B cell (primary cell): Measurements from ENCODE around the gene DSG2. TPM values are rescaled to one million over a fixed set of nuclear protein-coding genes. Genes with fewer than 3 reads are reported as not detected.

Source experiments
- ATAC-seq: fragments of 200-7000 bp; cut with Tn5 transposase; one replicate; pipeline ENCODE4 v1.10.0; 2021; ENCODE audit warnings: low read depth, mild to moderate bottlenecking, moderate number of reproducible peaks, moderate library complexity
- CTCF ChIA-PET: fragments of 350-600 bp; sonication (Branson Sonifier 250); formaldehyde crosslinking; loops from one replicate; lab custom pipeline; 2021; ENCODE audit warnings: antibody characterized with exemption, inconsistent platforms; lab: Charles Lee
- POLR2A ChIA-PET: fragments of 350-600 bp; sonication (Branson Sonifier 250); formaldehyde crosslinking; loops from one replicate; lab custom pipeline; 2021; ENCODE audit warnings: antibody characterized with exemption; lab: Charles Lee
- DNase-seq: peaks from one replicate; pipeline ENCODE4 v3.0.0; 2013
- H2AFZ ChIP-seq: 2 replicates; pipeline ENCODE4 v1.6.1; 2012; ENCODE audit warnings: mild to moderate bottlenecking, low read depth, low read length; ENCODE audit not compliant: insufficient read depth, poor library complexity, severe bottlenecking
- H3K27ac ChIP-seq, 2 donors: 1 replicate in 1 of 2; 2 replicates in 1 of 2; pipeline ENCODE4 v1.5.1; 2012 to 2013; ENCODE audit warnings: low read length in 2 of 2, mild to moderate bottlenecking in 2 of 2, moderate library complexity in 1 of 2
- H3K27me3 ChIP-seq, 4 experiments: fragments of 200-600 bp in 1 of 4; sonication (generic) in 1 of 4; replicated peaks in 1 of 4; 1 replicate in 2 of 4; 2 replicates in 2 of 4; pipeline versions ENCODE4 v1.6.1 to v1.7.0; 2013 to 2016; ENCODE audit warnings: low read length in 3 of 4, mild to moderate bottlenecking in 2 of 4, mixed read lengths in 1 of 4, moderate library complexity in 1 of 4; ENCODE audit not compliant: insufficient read depth in 4 of 4, control insufficient read depth in 3 of 4; ENCODE audit errors: control extremely low read depth in 1 of 4
- H3K36me3 ChIP-seq, 2 experiments: replicated peaks in 1 of 2; 1 replicate in 1 of 2; 2 replicates in 1 of 2; pipeline versions ENCODE4 v1.6.1 to v1.7.1; 2013; ENCODE audit warnings: low read length in 1 of 2; ENCODE audit not compliant: insufficient read depth in 2 of 2, control insufficient read depth in 1 of 2; ENCODE audit errors: control extremely low read depth in 1 of 2, extremely low read depth in 1 of 2
- H3K4me1 ChIP-seq, 2 donors: fragments of 200-600 bp in 1 of 2; sonication (generic) in 1 of 2; 1 replicate in 1 of 2; 2 replicates in 1 of 2; pipeline versions ENCODE4 v1.5.1 to v1.6.1; 2013 to 2017; ENCODE audit warnings: low read length in 2 of 2; ENCODE audit not compliant: control insufficient read depth in 2 of 2, insufficient read depth in 2 of 2
- H3K4me2 ChIP-seq: replicated peaks from 2 replicates; pipeline ENCODE3; 2012; ENCODE audit warnings: mild to moderate bottlenecking, low read depth, low read length; ENCODE audit not compliant: poor library complexity, severe bottlenecking
- H3K4me3 ChIP-seq, 5 experiments: fragments of 200-600 bp in 1 of 5; sonication (generic) in 1 of 5; 1 replicate in 3 of 5; 2 replicates in 2 of 5; pipeline versions ENCODE4 v1.5.1 to v1.7.0; 2011 to 2016; ENCODE audit warnings: low read length in 4 of 5, mild to moderate bottlenecking in 4 of 5, low read depth in 2 of 5, control low read depth in 1 of 5, moderate library complexity in 1 of 5; ENCODE audit not compliant: insufficient read depth in 1 of 5; ENCODE audit errors: control extremely low read depth in 1 of 5, extremely low read depth in 1 of 5
- H3K79me2 ChIP-seq: fragments of 200-600 bp; sonication (generic); one replicate; pipeline ENCODE4 v1.6.0; 2016; ENCODE audit warnings: low read length; ENCODE audit not compliant: control insufficient read depth, insufficient read depth
- H3K9ac ChIP-seq: fragments of 200-600 bp; sonication (generic); 2 replicates; pipeline ENCODE4 v1.6.1; 2017; ENCODE audit warnings: mild to moderate bottlenecking, low read length, moderate library complexity
- H3K9me3 ChIP-seq, 3 donors: one replicate each; pipeline versions ENCODE4 v1.6.1 to v1.7.1; 2013; ENCODE audit warnings: low read length in 2 of 3; ENCODE audit not compliant: control insufficient read depth in 2 of 3, insufficient read depth in 1 of 3; ENCODE audit errors: control extremely low read depth in 1 of 3
- H4K20me1 ChIP-seq: 2 replicates; pipeline ENCODE4 v1.6.0; 2012; ENCODE audit warnings: mild to moderate bottlenecking, low read length; ENCODE audit not compliant: insufficient read depth, control insufficient read depth, poor library complexity, severe bottlenecking
- H3K27ac Mint-ChIP-seq: one replicate; pipeline ENCODE4 v1.8.0; 2021; ENCODE audit warnings: mixed read lengths
- H3K27me3 Mint-ChIP-seq: one replicate; pipeline ENCODE4 v1.8.0; 2021; ENCODE audit warnings: mixed read lengths
- H3K4me1 Mint-ChIP-seq: one replicate; pipeline ENCODE4 v1.8.0; 2021; ENCODE audit warnings: mixed read lengths
- H3K4me3 Mint-ChIP-seq: one replicate; pipeline ENCODE4 v1.8.0; 2021; ENCODE audit warnings: mixed read lengths
- H3K9me3 Mint-ChIP-seq: one replicate; pipeline ENCODE4 v1.8.0; 2022; ENCODE audit warnings: mixed read lengths; ENCODE audit not compliant: insufficient read depth
- EZH2 ChIP-seq: IDR thresholded peaks from 2 replicates; pipeline ENCODE4 v1.6.1; 2012; ENCODE audit warnings: borderline replicate concordance, low read depth, mild to moderate bottlenecking, moderate library complexity, low read length; ENCODE audit not compliant: insufficient read depth, poor library complexity, severe bottlenecking
- WGBS: methylation state at CpG from one replicate; pipeline ENCODE4 v1.1.5; 2013; ENCODE audit warnings: missing lambda C conversion rate; ENCODE audit not compliant: insufficient coverage; 5-methylcytosine and 5-hydroxymethylcytosine counted together
- intact Hi-C: fragments of 100-400 bp; cut with micrococcal nuclease; formaldehyde crosslinking; loops from one replicate; pipeline ENCODE4 v1.10.0; 2022
- polyA plus RNA-seq: library from polyadenylated mRNA; depleted of rRNA; stranded (reverse); fragments of >200 nt; gene quantifications from 2 replicates; pipeline ENCODE4 v1.2.3, GENCODE V29; 2012
- total RNA-seq, 2 donors: library from RNA; stranded (reverse); fragments of 120-200 nt in 1 of 2; gene quantifications; 1 replicate in 1 of 2; 2 replicates in 1 of 2; pipeline versions ENCODE4 v1.2.3 to v1.2.4, GENCODE V29; 2013 to 2022
- TF ChIP-seq, protein P1 (sequence below): fragments of 200-600 bp; IDR thresholded peaks from one replicate; pipeline ENCODE4 v1.8.0; 2022; ENCODE audit warnings: antibody characterized with exemption, mild to moderate bottlenecking

The DSG2 gene
- total and polyA plus RNA-seq, 2 donors (not counting 1 experiment from before 2014, with no cell fraction given) = not detected

GRCh38 chr18:31497404-31497835, 557 bp upstream of the DSG2 start:
- TF ChIP-seq, protein P1, sequence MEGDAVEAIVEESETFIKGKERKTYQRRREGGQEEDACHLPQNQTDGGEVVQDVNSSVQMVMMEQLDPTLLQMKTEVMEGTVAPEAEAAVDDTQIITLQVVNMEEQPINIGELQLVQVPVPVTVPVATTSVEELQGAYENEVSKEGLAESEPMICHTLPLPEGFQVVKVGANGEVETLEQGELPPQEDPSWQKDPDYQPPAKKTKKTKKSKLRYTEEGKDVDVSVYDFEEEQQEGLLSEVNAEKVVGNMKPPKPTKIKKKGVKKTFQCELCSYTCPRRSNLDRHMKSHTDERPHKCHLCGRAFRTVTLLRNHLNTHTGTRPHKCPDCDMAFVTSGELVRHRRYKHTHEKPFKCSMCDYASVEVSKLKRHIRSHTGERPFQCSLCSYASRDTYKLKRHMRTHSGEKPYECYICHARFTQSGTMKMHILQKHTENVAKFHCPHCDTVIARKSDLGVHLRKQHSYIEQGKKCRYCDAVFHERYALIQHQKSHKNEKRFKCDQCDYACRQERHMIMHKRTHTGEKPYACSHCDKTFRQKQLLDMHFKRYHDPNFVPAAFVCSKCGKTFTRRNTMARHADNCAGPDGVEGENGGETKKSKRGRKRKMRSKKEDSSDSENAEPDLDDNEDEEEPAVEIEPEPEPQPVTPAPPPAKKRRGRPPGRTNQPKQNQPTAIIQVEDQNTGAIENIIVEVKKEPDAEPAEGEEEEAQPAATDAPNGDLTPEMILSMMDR = no peak
- no peak for TF ChIP-seq EZH2
- DNase-seq (no peak), ATAC-seq (no peak)
- Mint-ChIP-seq H3K27me3 (peaks cover 50% of the 10 kb centered on the region), H3K27ac (no peak overlapping the region), H3K4me3 (peak overlapping the region; percentile 64), H3K4me1 (peaks cover 16% of the 10 kb centered on the region), H3K9me3 (peaks cover 2% of the 10 kb centered on the region)
- Histone ChIP-seq H3K4me2 (peak overlapping the region; percentile 75), H3K9ac (peak overlapping the region; percentile 45), H3K79me2 (no peaks in the 10 kb centered on the region), H3K27me3 (peaks cover 0 to 32% (median 17%) of the 10 kb centered on the region in 4 experiments), H4K20me1 (no peaks in the 10 kb centered on the region), H3K4me1 (peaks cover 15% of the 10 kb centered on the region in 2 donors), H3K36me3 (no peaks in the 10 kb centered on the region), H3K27ac (no peak overlapping the region), H3K4me3 (peak overlapping the region in 1 of 5 experiments; percentile 11), H3K9me3 (peaks cover 0 to 6% (median 0%) of the 10 kb centered on the region in 3 donors), H2AFZ (peak overlapping the region; percentile 54)
- ChIA-PET CTCF (no interaction called here), POLR2A (no interaction called here)
- intact Hi-C loops = no loop called here
- WGBS = 10% methylated on average over 24 of the region's 25 CpGs

DNA sequence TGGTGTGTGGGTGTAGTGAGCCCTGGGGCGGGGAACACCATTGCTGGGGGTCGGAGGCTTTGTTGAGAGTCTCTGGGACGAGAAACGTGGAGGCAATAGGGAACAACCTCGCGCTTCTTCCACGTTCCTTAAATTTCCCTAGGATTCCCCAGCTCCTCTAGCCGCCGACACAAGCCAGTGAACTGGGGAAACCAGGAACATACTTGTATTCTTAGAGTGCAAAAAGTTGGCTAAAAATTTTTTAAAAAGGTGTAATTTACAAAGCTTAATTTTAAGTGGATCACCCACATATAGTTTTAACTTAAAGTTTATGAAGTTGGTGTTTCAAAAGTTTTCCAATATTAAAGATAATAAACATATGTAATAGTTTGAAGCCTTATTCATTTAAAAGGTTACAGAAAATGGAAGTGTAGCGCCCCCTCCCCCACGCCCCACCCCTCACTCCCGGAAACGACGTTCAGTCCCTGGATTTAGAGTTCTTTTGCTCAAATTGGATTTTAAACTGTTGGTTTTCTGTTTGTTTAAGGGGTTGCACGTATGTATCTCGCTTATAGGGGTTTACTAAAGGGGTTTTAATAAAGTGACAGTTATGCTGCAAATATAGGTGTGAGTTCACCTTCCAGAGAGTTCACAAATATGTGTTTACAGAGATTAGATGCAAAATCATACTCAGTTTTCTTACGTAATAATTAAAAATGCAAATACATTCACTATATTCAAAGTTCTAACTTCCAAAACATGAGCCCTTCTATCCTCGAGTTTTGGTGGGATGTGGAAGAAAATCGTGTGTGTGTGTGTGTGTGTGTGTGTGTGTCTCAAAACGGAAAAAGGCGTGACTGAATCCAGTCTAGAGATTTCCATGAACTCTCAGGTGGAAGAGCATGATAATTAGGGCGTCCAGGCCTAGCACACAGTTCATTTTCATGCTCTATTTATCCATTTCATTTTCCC, 872 bp downstream of the DSG2 start:
- Mint-ChIP-seq H3K4me3 (peak overlapping the region; percentile 82), H3K4me1 (peaks cover 16% of the 10 kb centered on the region), H3K9me3 (peaks cover 2% of the 10 kb centered on the region), H3K27me3 (peaks cover 41% of the 10 kb centered on the region), H3K27ac (no peak overlapping the region)
- no peak overlapping the region for H3K27ac ChIP-seq
- peaks cover 0 to 6% (median 0%) of the 10 kb centered on the region in 3 donors for H3K9me3 ChIP-seq
- intact Hi-C loops = no loop called here
- H3K36me3 ChIP-seq = no peaks in the 10 kb centered on the region
- DNase-seq (no peak), ATAC-seq (no peak)
- CTCF ChIA-PET = no interaction called here
- WGBS = no CpG with 5 or more reads among the region's 22 CpGs
- peak overlapping the region; percentile 15 to 37 (median 19) for H3K4me3 ChIP-seq
- POLR2A ChIA-PET = no interaction called here
- peaks cover 0 to 32% (median 17%) of the 10 kb centered on the region in 4 experiments for H3K27me3 ChIP-seq
- peak overlapping the region; percentile 54 for H2AFZ ChIP-seq
- peaks cover 15% of the 10 kb centered on the region in 2 donors for H3K4me1 ChIP-seq
- no peaks in the 10 kb centered on the region for H3K79me2 ChIP-seq
- TF ChIP-seq, protein P1 = no peak
- TF ChIP-seq EZH2 = no peak
- H3K9ac ChIP-seq = peak overlapping the region; percentile 45
- H3K4me2 ChIP-seq = peak overlapping the region; percentile 75
- H4K20me1 ChIP-seq = no peaks in the 10 kb centered on the region
